ENCODE results near the gene NRDE2. TPM values are rescaled to one million over a fixed set of nuclear protein-coding genes. Genes with fewer than 3 reads are reported as not detected.

Gene NRDE2
- total RNA-seq (2022; extraction: Qiagen RNA extraction) = 7.6 to 9.5 TPM (median 8.7 TPM) in 5 replicates

GRCh38 chr14:90331497-90332270 is at the start of gene NRDE2:
Gene NRDE2, minus strand, starts transcription at chr14:90331941. Its CDS starts 37 bp downstream, at chr14:90331904.

GRCh38 chr14:90256354-90257131 is 75.2 kb downstream of the NRDE2 start, which contains the start of gene PSMC1:
Gene PSMC1, plus strand, starts transcription at chr14:90256553. Its CDS starts 45 bp downstream, at chr14:90256598.

Other genes with a start within 250 kb of the NRDE2 start
- 206 to 359 TPM (median 211 TPM) in 5 replicates for gene PSMC1, start 75.4 kb downstream of the NRDE2 start, total RNA-seq (2022; extraction: Qiagen RNA extraction)
- gene CALM1, start 65.1 kb upstream of the NRDE2 start, total RNA-seq (2022; extraction: Qiagen RNA extraction) = 318 to 371 TPM (median 359 TPM) in 5 replicates

Data from A549 treated with AZD2906 at 1 μM for 4 hours (cell line).